Osteoblast (primary cell): ENCODE results near the gene LVRN. TPM values are rescaled to one million over a fixed set of nuclear protein-coding genes. Genes with fewer than 3 reads are reported as not detected.

Source experiments
- DNase-seq: peaks from one replicate; pipeline ENCODE4 v3.0.0; 2011; ENCODE audit warnings: low spot score, mixed read lengths; ENCODE audit not compliant: insufficient read length; ENCODE audit errors: missing footprints
- H2AFZ ChIP-seq: 2 replicates; pipeline ENCODE4 v1.6.0; 2011; ENCODE audit warnings: mild to moderate bottlenecking, low read length
- H3K27ac ChIP-seq: 2 replicates; pipeline ENCODE4 v1.5.1; 2011; ENCODE audit warnings: mild to moderate bottlenecking, low read depth, low read length, moderate library complexity
- H3K27me3 ChIP-seq: 2 replicates; pipeline ENCODE4 v1.6.0; 2012; ENCODE audit warnings: mild to moderate bottlenecking, control low read depth, inconsistent platforms, low read length, moderate library complexity; ENCODE audit not compliant: insufficient read depth
- H3K36me3 ChIP-seq: 2 replicates; pipeline ENCODE4 v1.5.1; 2011; ENCODE audit warnings: mild to moderate bottlenecking, low read length, control low read depth, moderate library complexity; ENCODE audit not compliant: insufficient read depth
- H3K4me1 ChIP-seq: 2 replicates; pipeline ENCODE4 v1.5.1; 2011; ENCODE audit warnings: mild to moderate bottlenecking, low read length, control low read depth, moderate library complexity; ENCODE audit not compliant: insufficient read depth
- H3K4me2 ChIP-seq: 2 replicates; pipeline ENCODE4 v1.6.0; 2011; ENCODE audit warnings: mild to moderate bottlenecking, low read length; ENCODE audit not compliant: insufficient read depth
- H3K4me3 ChIP-seq: fragments of 200-600 bp; sonication (generic); 3 replicates; pipeline ENCODE4 v1.5.1; 2012; ENCODE audit warnings: mild to moderate bottlenecking, low read length, inconsistent platforms; ENCODE audit not compliant: insufficient read depth
- H3K79me2 ChIP-seq: 2 replicates; pipeline ENCODE4 v1.6.0; 2012; ENCODE audit warnings: mild to moderate bottlenecking, low read length, control low read depth, inconsistent platforms; ENCODE audit not compliant: insufficient read depth
- H3K9me3 ChIP-seq: 2 replicates; pipeline ENCODE4 v1.5.1; 2011; ENCODE audit warnings: low read depth, low read length, control low read depth
- H4K20me1 ChIP-seq: 2 replicates; pipeline ENCODE4 v1.6.0; 2012; ENCODE audit warnings: mild to moderate bottlenecking, low read length, control low read depth; ENCODE audit not compliant: insufficient read depth
- total RNA-seq: library from RNA; depleted of rRNA; stranded (reverse); fragments of >200 nt; gene quantifications from 2 replicates; pipeline ENCODE4 v1.2.3, GENCODE V29; 2012
- TF ChIP-seq, protein P1 (sequence below): IDR thresholded peaks from 2 replicates; pipeline ENCODE4 v1.5.1; 2011; ENCODE audit warnings: mild to moderate bottlenecking, low read depth, low read length, moderate library complexity; ENCODE audit errors: extremely low read depth

Gene LVRN
- total RNA-seq, 1 donor = under 0.01 TPM

DNA sequence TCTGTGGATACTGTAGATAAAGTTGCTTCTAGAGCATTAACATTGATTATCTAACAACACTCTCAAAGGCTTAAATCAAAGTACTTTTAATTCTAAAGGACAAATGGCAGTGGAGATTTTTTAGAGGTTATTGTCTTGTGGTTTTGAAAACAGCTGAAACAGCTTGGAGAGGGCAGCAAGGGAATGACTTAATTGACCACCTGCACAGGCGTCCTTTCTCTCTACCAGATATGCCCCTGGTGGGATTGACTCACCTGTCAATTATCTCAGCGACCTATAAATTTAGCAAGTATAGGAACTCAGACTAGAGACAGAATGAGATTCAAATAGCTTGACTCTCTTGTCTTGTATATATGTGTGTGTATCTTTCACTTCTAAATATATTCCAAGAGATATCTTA is 83.5 kb downstream of the LVRN start:
- Histone ChIP-seq H3K27me3 (peaks cover 8% of the 10 kb centered on the region), H3K9me3 (no peaks in the 10 kb centered on the region), H3K4me2 (no peak overlapping the region), H3K4me3 (no peak overlapping the region), H3K4me1 (no peaks in the 10 kb centered on the region), H3K36me3 (no peaks in the 10 kb centered on the region), H4K20me1 (no peaks in the 10 kb centered on the region), H3K27ac (no peak overlapping the region), H3K79me2 (no peaks in the 10 kb centered on the region), H2AFZ (no peak overlapping the region)
- TF ChIP-seq, protein P1, sequence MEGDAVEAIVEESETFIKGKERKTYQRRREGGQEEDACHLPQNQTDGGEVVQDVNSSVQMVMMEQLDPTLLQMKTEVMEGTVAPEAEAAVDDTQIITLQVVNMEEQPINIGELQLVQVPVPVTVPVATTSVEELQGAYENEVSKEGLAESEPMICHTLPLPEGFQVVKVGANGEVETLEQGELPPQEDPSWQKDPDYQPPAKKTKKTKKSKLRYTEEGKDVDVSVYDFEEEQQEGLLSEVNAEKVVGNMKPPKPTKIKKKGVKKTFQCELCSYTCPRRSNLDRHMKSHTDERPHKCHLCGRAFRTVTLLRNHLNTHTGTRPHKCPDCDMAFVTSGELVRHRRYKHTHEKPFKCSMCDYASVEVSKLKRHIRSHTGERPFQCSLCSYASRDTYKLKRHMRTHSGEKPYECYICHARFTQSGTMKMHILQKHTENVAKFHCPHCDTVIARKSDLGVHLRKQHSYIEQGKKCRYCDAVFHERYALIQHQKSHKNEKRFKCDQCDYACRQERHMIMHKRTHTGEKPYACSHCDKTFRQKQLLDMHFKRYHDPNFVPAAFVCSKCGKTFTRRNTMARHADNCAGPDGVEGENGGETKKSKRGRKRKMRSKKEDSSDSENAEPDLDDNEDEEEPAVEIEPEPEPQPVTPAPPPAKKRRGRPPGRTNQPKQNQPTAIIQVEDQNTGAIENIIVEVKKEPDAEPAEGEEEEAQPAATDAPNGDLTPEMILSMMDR = no peak
- DNase-seq = no peak

DNA sequence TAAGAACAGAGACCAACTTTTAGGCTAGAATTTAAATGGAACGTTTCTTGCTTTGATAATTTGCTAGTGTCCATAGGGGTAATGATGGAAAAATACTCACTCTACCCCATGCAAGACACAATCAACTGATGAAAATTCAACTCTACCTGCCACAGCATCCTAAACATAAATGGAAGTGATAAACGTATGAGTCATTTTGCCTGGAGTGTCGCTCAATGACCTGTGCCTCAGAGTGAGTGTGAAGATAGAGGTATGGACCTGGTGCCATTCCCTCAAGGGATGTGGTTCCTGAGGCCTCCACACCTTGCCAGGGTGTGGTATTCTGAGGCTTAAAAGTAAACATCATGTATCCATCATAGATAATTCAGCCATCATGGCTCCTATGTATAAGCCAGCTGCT is 84.0 kb downstream of the LVRN start:
- no peak overlapping the region for H3K4me2 ChIP-seq
- no peak for DNase-seq
- H3K27ac ChIP-seq = no peak overlapping the region
- TF ChIP-seq, protein P1 = no peak
- H3K27me3 ChIP-seq = peaks cover 8% of the 10 kb centered on the region
- no peaks in the 10 kb centered on the region for H4K20me1 ChIP-seq
- no peak overlapping the region for H2AFZ ChIP-seq
- no peaks in the 10 kb centered on the region for H3K79me2 ChIP-seq
- no peaks in the 10 kb centered on the region for H3K36me3 ChIP-seq
- H3K9me3 ChIP-seq = no peaks in the 10 kb centered on the region
- no peaks in the 10 kb centered on the region for H3K4me1 ChIP-seq
- no peak overlapping the region for H3K4me3 ChIP-seq

DNA sequence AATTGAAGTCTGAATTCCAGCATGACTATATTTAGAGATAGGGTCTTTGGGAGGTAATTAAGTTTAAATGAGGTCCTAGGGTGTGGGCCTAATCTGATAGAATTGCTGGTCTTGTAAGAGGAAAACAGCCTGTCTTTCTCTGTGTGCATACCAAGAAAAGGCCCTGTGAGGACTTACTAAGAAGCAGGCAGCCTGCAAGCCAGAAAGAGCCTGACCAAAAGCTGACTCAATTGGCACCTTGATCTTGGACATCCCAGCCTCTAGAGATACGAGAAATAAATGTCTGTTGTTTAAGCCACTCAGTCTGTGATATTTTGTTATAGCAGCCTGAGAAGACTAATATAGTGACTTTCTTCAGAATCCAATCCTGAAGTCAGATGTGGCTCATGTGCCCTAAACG is 84.5 kb downstream of the LVRN start:
- no peak overlapping the region for H3K4me2 ChIP-seq
- TF ChIP-seq, protein P1 = no peak
- H2AFZ ChIP-seq = no peak overlapping the region
- H3K27me3 ChIP-seq = peaks cover 4% of the 10 kb centered on the region
- H4K20me1 ChIP-seq = no peaks in the 10 kb centered on the region
- no peak for DNase-seq
- no peak overlapping the region for H3K27ac ChIP-seq
- H3K36me3 ChIP-seq = no peaks in the 10 kb centered on the region
- H3K79me2 ChIP-seq = no peaks in the 10 kb centered on the region
- no peak overlapping the region for H3K4me3 ChIP-seq
- H3K4me1 ChIP-seq = no peaks in the 10 kb centered on the region
- H3K9me3 ChIP-seq = no peaks in the 10 kb centered on the region

DNA sequence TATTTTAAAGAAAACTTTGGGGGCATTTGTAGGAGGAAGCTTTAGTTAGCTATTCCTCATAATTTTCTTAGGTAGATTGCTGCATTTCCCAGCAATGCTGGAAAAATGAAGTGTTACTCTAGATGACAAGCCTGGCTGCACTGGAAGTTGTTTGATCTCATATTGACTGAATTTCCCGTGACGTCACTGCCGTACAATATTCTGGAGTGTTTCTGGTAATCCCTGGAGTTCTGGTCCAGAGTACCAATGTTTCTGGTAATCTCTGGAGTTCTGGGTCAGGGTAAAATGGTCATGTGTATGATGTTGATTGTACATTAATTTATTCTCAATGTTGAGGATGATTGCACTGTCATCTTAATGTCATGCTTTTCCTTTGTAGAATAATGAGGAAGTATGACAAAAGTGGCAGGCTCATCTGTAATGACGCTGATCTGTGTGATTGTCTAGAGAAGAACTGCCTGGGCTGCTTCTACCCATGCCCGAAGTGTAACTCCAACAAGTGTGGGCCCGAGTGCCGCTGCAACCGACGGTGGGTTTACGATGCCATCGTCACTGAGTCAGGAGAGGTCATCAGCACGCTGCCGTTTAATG is 96.2 kb downstream of the LVRN start:
- Histone ChIP-seq H3K27me3 (peaks cover 18% of the 10 kb centered on the region), H3K27ac (no peak overlapping the region), H3K79me2 (no peaks in the 10 kb centered on the region), H3K4me3 (no peak overlapping the region), H3K9me3 (no peaks in the 10 kb centered on the region), H4K20me1 (no peaks in the 10 kb centered on the region), H3K4me1 (no peaks in the 10 kb centered on the region), H3K4me2 (no peak overlapping the region), H3K36me3 (no peaks in the 10 kb centered on the region), H2AFZ (no peak overlapping the region)
- no peak for DNase-seq
- TF ChIP-seq, protein P1 = no peak
